ENCODE results near the gene THRA.
A peak's percentile ranks its signal among the peaks of the same experiment; 100 is the strongest.

Gene THRA

DNA sequence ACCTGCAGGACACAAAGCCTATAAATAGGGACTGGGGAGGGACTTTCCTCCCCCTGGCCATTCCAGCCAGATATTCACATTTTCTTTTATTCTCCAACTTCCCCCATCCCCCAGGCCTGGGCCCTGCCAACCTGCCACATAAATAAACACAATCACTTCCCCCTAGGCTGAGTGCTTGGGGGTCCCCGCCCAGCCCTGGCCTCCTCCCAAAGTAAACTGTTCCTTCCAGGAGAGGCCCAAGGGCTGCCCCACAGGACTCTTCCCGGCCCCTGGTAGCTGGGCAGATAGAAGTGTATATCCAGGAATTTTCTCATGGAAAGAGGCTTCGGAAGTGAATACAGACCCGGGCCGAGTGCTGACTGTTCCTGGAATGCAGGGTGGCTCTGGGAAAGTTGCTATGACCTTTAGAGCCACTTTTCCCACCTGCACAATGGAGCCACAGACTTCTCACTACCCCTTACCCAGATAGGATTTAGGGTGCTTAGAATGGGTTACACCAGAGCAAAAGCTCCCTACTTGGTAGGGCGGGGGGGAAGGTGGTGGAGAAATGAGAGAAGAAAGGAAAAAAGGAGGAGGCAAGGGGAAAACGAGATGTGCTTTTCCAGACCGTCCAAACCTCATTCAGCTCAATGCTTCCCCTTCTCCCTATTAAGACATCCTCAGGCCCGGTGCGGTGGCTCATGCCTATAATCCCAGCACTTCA, 39.0 kb upstream of the THRA start:
- Mint-ChIP-seq H3K4me3 (no peak overlapping the region), H3K27ac (no peak overlapping the region), H3K36me3 (peaks cover 6% of the 10 kb centered on the region), H3K4me1 (ENCODE audit: low read depth) (peaks cover 15% of the 10 kb centered on the region), H3K9me3 (ENCODE audit: low read depth) (no peaks in the 10 kb centered on the region), H3K27me3 (no peaks in the 10 kb centered on the region)

DNA sequence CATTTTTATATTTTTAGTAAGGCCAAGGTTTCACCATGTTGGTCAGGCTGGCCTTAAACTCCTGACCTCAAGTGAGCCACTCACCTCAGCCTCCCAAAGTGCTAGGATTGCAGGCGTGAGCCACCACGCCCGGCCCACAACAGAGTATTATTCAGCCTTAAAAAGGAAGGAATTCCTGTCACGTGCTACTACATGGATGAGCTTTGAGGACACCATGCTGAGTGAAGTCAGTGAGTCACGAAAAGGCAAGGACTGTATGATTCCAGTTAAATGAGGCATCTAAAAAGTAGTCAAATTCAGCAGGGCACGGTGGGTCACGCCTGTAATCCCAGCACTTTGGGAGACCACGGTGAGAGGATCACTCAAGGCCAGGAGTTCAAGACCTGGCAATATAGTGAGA, 37.9 kb upstream of the THRA start:
- no peaks in the 10 kb centered on the region for H3K9me3 Mint-ChIP-seq (ENCODE audit: low read depth)
- no peaks in the 10 kb centered on the region for H3K27me3 Mint-ChIP-seq
- H3K4me3 Mint-ChIP-seq, result no peak overlapping the region
- peaks cover 8% of the 10 kb centered on the region for H3K36me3 Mint-ChIP-seq
- peaks cover 15% of the 10 kb centered on the region for H3K4me1 Mint-ChIP-seq (ENCODE audit: low read depth)
- H3K27ac Mint-ChIP-seq, result no peak overlapping the region

DNA sequence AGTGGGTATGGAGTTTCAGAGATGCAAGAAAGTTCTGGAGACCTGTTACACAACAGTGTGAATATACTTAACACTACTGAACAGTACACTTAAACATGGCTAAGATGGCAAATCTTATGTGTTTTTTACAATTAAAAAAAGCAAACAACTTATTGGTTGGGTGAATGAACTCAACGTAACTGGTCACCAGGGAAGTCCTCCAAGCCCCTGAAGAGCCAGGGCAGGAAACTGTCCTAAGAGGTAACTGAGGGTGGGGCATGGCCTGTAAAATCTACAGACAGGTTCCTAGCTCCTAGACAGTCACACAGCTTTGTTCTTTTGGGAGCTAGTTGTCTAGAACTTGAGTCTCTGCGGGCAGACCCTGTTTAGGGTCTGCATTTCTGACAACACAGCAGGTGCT, 37.2 kb upstream of the THRA start:
- H3K36me3 Mint-ChIP-seq, result peaks cover 8% of the 10 kb centered on the region
- H3K4me1 Mint-ChIP-seq (ENCODE audit: low read depth), result peaks cover 15% of the 10 kb centered on the region
- H3K4me3 Mint-ChIP-seq, result peak overlapping the region; percentile 51
- no peak overlapping the region for H3K27ac Mint-ChIP-seq
- no peaks in the 10 kb centered on the region for H3K27me3 Mint-ChIP-seq
- no peaks in the 10 kb centered on the region for H3K9me3 Mint-ChIP-seq (ENCODE audit: low read depth)

DNA sequence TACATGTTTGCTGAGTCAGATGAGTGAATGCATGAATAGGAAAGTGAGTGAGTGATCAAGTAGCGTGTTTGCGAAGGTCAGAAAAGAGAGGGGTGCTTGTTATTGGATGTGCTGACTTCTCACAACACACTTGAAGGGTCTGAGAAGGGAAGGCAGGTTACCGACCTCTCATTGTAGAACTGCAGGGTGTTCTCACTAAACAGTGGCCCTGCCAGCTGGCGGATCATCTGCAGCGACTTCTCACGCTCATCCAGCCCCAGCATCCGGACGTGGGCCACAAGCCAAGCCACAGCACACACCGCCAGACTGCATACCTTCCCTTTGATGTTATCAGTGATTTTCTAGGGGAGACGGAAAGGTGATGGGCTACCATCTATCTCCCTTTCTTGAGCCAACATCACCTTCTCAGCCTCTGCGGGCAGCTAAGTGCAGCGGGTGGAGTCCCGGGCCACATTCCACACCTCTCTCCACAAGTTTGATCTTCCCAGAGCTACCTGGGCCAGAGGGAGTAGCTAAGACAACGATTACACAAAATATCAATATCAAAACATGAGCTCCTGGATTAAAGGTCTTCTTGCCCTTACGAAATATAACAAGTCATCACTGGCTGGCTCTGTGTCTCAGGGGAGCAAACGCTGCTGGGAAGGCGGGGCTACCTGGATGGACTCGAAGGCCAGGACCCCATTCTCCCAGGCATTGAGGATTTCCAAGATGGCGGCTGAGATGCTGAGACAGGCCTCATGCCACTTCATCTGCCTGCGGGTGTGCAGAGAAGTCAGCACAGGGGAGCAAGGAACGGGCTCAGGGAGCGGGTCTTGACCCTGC, 36.6 kb upstream of the THRA start:
- Mint-ChIP-seq H3K4me1 (ENCODE audit: low read depth) (peaks cover 15% of the 10 kb centered on the region), H3K36me3 (peaks cover 8% of the 10 kb centered on the region), H3K27ac (peak overlapping the region; percentile 46), H3K27me3 (no peaks in the 10 kb centered on the region), H3K9me3 (ENCODE audit: low read depth) (no peaks in the 10 kb centered on the region), H3K4me3 (peak overlapping the region; percentile 51)

DNA sequence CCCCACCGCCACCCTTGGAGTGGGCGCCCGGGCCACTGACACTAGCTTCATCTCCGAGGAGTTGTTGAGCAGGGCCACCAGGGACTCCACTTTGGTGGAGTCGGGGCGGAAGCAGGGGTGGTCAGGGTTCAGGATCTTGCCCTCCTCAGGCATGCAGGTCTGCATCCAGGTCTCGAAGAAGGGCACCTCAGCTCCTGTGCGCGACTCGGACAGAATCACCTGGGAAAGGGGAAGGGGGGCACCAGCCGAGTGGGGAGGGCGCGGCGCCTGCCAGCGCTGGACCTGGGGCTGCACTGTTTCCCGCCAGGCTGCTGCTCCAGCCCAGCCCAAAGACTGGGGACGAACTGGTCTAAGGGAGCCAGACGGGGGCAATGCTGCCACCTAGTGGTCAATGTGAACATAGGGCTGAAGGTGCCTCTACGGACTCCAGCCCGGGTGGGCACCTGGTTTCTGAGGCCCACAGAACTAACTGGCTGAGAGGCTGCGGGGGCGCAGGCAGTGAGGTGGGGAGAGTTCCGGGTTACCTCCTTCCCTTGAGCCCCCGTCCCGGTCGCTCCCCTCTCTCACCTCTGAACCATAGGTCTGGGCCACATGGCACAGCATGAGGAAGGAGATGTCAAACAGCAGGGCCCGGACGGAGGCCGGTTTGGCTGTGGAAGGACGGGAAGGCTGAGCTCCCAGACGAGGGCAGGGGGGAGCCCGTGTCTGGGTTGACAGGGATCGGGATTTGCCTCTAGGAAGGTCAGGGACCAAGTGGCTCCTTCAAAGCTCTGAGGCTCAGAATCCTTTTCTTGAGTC, 35.8 kb upstream of the THRA start:
- no peak overlapping the region for H3K4me3 Mint-ChIP-seq
- peaks cover 8% of the 10 kb centered on the region for H3K36me3 Mint-ChIP-seq
- peaks cover 15% of the 10 kb centered on the region for H3K4me1 Mint-ChIP-seq (ENCODE audit: low read depth)
- H3K27ac Mint-ChIP-seq, result no peak overlapping the region
- no peaks in the 10 kb centered on the region for H3K9me3 Mint-ChIP-seq (ENCODE audit: low read depth)
- no peaks in the 10 kb centered on the region for H3K27me3 Mint-ChIP-seq

DNA sequence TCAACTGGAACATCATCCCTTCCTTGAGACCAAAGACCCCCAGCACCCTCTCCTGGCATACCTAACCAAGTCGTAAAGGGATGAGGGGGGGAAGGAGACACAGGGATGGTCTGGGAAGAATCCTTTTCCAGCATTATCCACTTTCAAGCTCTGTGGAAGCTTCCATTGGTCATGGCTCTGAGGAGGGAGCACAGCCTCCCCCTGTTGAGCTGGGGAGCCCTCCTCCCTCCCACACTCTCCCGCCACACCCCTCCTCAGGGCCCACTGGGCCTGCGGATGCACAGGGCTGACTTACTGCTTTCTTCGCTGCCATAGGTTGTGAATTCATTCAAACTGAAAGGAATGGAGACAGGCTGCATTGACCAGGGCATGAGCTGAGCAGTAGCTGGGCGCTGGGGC, 35.2 kb upstream of the THRA start:
- Mint-ChIP-seq H3K4me3 (no peak overlapping the region), H3K9me3 (ENCODE audit: low read depth) (no peaks in the 10 kb centered on the region), H3K27me3 (no peaks in the 10 kb centered on the region), H3K27ac (no peak overlapping the region), H3K36me3 (peaks cover 8% of the 10 kb centered on the region), H3K4me1 (ENCODE audit: low read depth) (peaks cover 15% of the 10 kb centered on the region)

DNA sequence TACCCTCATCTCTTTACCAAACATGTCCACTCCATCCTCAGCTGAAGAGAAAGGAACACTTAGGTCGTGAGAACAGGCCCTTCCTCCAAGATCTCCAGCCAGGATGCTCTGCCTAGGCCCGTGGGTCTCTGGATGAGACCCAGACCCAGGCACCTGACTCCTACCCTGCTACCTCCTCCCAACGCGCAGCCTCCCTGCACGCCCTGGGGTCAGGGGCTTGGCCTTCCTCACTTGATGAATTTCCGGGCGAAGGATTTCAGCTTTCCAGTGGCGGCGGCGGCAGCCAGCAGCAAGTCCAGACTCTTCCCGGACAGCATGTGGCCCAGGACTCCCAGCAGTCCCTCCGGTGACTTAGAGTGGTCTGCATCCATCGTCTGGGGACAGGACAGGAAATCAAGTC, 34.2 kb upstream of the THRA start:
- H3K4me3 Mint-ChIP-seq, result no peak overlapping the region
- peaks cover 15% of the 10 kb centered on the region for H3K4me1 Mint-ChIP-seq (ENCODE audit: low read depth)
- H3K27me3 Mint-ChIP-seq, result no peaks in the 10 kb centered on the region
- no peaks in the 10 kb centered on the region for H3K9me3 Mint-ChIP-seq (ENCODE audit: low read depth)
- no peak overlapping the region for H3K27ac Mint-ChIP-seq
- H3K36me3 Mint-ChIP-seq, result peaks cover 8% of the 10 kb centered on the region

DNA sequence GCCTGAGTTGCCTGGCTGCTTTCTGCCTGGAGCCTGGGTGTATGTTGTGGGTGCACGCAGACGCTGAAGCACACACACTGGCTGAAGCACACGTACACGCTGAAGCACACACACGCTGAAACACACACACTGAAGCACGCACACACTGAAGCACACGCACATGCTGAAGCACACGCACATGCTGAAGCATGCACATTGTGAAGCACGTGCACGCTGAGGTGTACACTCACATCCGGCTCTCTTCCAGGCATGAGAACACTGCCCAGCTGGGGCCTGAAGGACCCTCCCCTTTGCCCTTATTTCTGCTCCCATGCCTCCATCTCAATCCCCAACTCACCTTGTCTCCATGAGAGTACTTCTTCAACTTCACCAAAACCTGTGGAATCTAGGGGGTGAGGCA, 31.1 kb upstream of the THRA start:
- Mint-ChIP-seq H3K27me3 (no peaks in the 10 kb centered on the region), H3K36me3 (peaks cover 5% of the 10 kb centered on the region), H3K27ac (no peak overlapping the region), H3K4me1 (ENCODE audit: low read depth) (peaks cover under 1% of the 10 kb centered on the region), H3K4me3 (no peak overlapping the region), H3K9me3 (ENCODE audit: low read depth) (no peaks in the 10 kb centered on the region)

DNA sequence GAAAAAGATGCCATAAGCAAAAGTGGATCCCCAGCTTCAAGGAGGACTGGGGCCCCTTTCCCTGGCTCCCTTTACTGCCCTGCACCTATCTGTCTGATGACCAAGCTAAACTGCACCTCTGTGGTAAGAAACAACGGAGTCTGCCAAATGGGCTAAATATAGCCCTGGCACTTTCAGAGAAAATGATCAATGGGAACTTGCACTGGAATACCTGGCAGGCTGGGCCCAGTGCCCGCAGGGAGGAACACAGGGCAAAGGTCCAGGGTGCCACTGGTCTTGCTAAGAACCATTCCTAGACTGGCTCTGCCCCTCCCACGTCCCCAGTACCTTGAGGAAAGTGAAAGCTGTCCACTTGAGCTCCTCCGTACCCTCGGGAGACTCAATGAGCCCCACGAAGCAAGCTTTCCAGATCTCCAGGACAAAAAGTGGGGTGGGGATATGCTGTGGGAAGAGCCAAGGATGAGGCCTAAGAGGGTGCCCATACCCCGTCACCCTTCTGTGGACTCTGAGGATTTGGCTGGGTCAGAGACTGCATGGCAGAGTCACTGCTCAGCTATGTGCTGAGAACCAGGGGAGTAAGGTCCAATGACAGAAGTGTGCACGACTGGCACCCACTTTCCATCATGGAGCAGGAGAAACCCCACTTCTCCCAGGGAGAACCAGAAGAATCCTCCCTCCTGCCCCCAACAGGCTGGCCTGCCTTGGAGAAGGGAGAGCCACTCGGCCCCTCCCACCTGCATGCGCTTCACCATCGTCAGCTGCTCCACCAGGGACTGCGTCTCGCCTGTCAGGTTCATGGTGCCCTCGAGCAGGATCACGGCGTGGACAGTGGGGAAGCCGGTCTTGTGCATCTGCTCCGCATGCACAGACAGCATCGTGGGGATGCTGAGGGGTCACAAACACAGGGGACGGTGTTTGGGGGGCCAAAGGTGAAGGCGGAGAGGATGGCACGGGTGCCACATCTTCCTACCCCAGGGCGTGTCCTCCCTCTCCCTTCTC, 30.1 kb upstream of the THRA start:
- Mint-ChIP-seq H3K36me3 (peaks cover 5% of the 10 kb centered on the region), H3K9me3 (ENCODE audit: low read depth) (no peaks in the 10 kb centered on the region)

DNA sequence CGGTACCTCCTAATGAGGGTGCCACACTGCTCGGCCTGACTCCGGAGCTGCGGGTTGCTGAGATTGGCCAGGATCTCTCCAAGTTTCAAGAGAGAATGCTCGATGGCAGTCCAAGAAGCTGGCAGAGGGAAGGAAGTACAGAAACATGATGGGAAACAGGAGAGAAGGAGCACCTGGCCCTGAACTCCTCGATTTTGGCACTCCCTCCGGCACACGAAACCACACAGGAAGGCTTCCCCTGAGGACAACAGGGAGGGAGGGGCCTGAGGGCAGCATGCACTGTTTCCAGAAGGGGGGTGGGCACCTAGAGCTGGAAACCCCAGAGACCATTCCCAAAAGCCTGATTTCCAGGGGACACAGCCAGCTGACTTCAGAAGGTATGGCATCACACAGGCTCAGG, 29.4 kb upstream of the THRA start:
- no peaks in the 10 kb centered on the region for H3K27me3 Mint-ChIP-seq
- H3K27ac Mint-ChIP-seq, result no peak overlapping the region
- H3K36me3 Mint-ChIP-seq, result peaks cover 5% of the 10 kb centered on the region
- no peak overlapping the region for H3K4me3 Mint-ChIP-seq
- no peaks in the 10 kb centered on the region for H3K9me3 Mint-ChIP-seq (ENCODE audit: low read depth)
- no peaks in the 10 kb centered on the region for H3K4me1 Mint-ChIP-seq (ENCODE audit: low read depth)

More for the DNA sequence above, 30.1 kb upstream of the THRA start:
- no peak overlapping the region for H3K27ac Mint-ChIP-seq
- no peak overlapping the region for H3K4me3 Mint-ChIP-seq
- no peaks in the 10 kb centered on the region for H3K27me3 Mint-ChIP-seq
- no peaks in the 10 kb centered on the region for H3K4me1 Mint-ChIP-seq (ENCODE audit: low read depth)

DNA sequence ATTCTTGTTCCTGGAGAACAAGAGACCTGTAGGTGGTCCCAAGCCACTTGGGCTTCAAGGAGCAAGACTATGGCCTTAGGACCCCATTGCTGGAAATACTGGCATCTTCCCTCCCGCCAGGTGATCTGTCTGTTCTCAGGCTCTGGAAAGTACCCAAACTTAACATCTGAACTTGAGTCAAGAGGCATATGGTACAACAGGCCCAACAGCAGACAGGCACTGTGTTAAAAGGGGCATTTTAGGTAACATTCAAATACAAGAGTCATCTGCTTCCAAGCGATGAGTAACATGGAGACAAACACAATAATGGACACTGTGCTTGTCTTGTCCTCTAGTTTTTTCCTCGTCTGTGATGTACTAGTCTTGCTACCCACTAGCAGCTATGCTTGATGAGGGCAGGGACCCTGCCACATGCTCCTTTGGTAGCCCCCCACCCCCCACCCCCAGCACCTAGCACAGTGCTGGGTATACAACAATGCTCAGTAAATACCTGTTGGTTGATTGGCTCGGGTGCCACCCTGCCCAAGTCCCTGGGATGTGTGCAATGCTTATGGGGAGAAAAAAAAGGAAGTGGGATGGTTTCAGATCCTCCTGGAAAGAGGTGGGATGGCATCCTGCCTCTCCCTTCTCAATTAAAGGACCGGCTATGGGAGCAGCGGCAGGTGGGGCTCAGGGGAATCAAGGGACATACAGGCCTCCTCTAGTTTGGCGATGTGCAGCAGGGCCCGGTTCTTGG, 28.2 kb upstream of the THRA start:
- no peaks in the 10 kb centered on the region for H3K9me3 Mint-ChIP-seq (ENCODE audit: low read depth)
- no peak overlapping the region for H3K27ac Mint-ChIP-seq
- H3K27me3 Mint-ChIP-seq, result no peaks in the 10 kb centered on the region
- H3K36me3 Mint-ChIP-seq, result peaks cover 3% of the 10 kb centered on the region
- no peak overlapping the region for H3K4me3 Mint-ChIP-seq
- H3K4me1 Mint-ChIP-seq (ENCODE audit: low read depth), result no peaks in the 10 kb centered on the region

DNA sequence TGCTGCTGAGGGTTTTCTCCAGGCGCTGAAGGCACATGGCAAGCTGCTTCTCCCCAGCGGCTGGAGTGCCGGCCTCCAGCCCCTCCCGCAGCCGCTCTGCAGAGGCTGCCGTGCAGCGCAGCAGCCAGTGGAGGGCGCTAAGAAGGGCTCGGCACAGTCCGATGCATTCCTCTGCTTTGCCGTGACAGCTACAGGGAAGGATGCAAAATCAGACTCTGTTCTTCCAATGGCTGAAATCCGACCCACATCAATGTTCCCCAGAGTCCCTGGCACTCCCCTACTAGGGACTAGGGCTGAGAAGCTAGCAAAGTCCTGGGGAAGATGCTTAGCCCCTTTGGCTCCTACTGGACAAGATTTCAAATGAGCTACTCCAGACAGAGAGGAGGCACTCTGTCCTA, 27.6 kb upstream of the THRA start:
- no peaks in the 10 kb centered on the region for H3K27me3 Mint-ChIP-seq
- peaks cover 3% of the 10 kb centered on the region for H3K36me3 Mint-ChIP-seq
- H3K4me3 Mint-ChIP-seq, result no peak overlapping the region

DNA sequence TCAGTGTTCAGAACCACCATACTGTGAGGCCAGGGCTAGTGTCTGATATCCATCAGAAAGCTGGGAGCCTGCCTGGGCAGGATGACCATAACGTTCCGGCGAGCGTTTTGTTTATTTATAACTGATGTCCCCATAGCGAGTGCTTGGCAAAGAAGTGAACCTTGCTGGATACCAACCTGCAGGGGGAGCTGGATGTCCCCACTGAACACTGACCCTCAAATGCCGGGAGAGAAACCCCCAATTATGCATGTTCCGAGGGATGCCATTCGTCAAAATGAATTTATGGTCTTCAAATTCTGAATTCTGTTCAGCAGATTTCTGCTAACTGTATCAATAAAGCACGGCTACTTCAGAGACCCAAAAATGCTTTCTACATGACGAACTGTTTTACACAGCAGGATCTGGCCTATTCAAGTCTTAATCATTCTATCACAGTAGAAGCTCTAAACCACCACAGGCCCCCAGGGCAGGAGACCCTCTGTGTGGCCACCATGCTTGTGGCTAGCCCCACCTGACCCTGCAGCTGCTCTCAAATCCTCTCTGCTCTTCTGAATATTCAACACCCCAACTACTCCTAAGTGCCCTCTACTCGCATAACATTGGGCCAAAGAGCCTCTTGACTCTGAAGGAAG, 23.8 kb upstream of the THRA start:
- no peaks in the 10 kb centered on the region for H3K4me1 Mint-ChIP-seq (ENCODE audit: low read depth)
- no peak overlapping the region for H3K4me3 Mint-ChIP-seq
- H3K27ac Mint-ChIP-seq, result no peak overlapping the region
- H3K36me3 Mint-ChIP-seq, result peaks cover under 1% of the 10 kb centered on the region
- no peaks in the 10 kb centered on the region for H3K27me3 Mint-ChIP-seq
- H3K9me3 Mint-ChIP-seq (ENCODE audit: low read depth), result no peaks in the 10 kb centered on the region

More for the DNA sequence above, 27.6 kb upstream of the THRA start:
- H3K9me3 Mint-ChIP-seq (ENCODE audit: low read depth), result no peaks in the 10 kb centered on the region
- no peak overlapping the region for H3K27ac Mint-ChIP-seq
- no peaks in the 10 kb centered on the region for H3K4me1 Mint-ChIP-seq (ENCODE audit: low read depth)
